Loucy (cell line): Measurements from ENCODE around the gene PRDM5.

Experiments
- H2AFZ ChIP-seq: fragments of 200-600 bp; sonication (generic); 2 replicates; pipeline ENCODE4 v1.6.0; 2016; ENCODE audit warnings: antibody characterized with exemption, mild to moderate bottlenecking, low read length, moderate library complexity
- H3F3A ChIP-seq: fragments of 200-600 bp; 2 replicates; pipeline ENCODE4 v1.6.0; 2016; ENCODE audit warnings: antibody characterized with exemption, low read depth, mild to moderate bottlenecking
- H3K27me3 ChIP-seq: fragments of 200-600 bp; sonication (generic); 2 replicates; pipeline ENCODE4 v1.6.1; 2014; ENCODE audit warnings: low read length, mild to moderate bottlenecking; ENCODE audit not compliant: insufficient read depth, poor library complexity, severe bottlenecking
- H3K36me3 ChIP-seq: fragments of 200-600 bp; sonication (generic); 2 replicates; pipeline ENCODE4 v1.6.1; 2016; ENCODE audit warnings: low read length; ENCODE audit not compliant: insufficient read depth
- H3K4me1 ChIP-seq: fragments of 200-600 bp; sonication (generic); 2 replicates; pipeline ENCODE4 v1.5.1; 2014; ENCODE audit warnings: low read length, mild to moderate bottlenecking; ENCODE audit not compliant: insufficient read depth, poor library complexity, severe bottlenecking
- H3K4me2 ChIP-seq: fragments of 200-600 bp; sonication (generic); 2 replicates; pipeline ENCODE4 v1.6.0; 2014; ENCODE audit warnings: antibody characterized with exemption, low read length, low read depth, mild to moderate bottlenecking; ENCODE audit not compliant: poor library complexity, severe bottlenecking
- H3K4me3 ChIP-seq: fragments of 200-600 bp; sonication (generic); 2 replicates; pipeline ENCODE4 v1.5.1; 2014; ENCODE audit warnings: low read length, mild to moderate bottlenecking, mixed read lengths; ENCODE audit not compliant: poor library complexity, severe bottlenecking
- H3K79me2 ChIP-seq: fragments of 200-600 bp; sonication (generic); 2 replicates; pipeline ENCODE4 v1.6.1; 2014; ENCODE audit warnings: low read length; ENCODE audit not compliant: insufficient read depth
- H3K9ac ChIP-seq: fragments of 200-600 bp; sonication (generic); 2 replicates; pipeline ENCODE4 v1.6.0; 2014; ENCODE audit warnings: mild to moderate bottlenecking, low read depth, low read length, moderate library complexity; ENCODE audit not compliant: poor library complexity, severe bottlenecking
- H3K9me2 ChIP-seq: fragments of 200-600 bp; sonication (generic); replicated peaks from 2 replicates; pipeline ENCODE4 v1.6.1; 2016; ENCODE audit warnings: low read depth, low read length, mixed read lengths
- H3K9me3 ChIP-seq: fragments of 200-600 bp; sonication (generic); 2 replicates; pipeline ENCODE4 v1.6.1; 2014; ENCODE audit warnings: mild to moderate bottlenecking, antibody characterized with exemption, low read length, low read depth; ENCODE audit not compliant: insufficient read depth
- H4K20me1 ChIP-seq: fragments of 200-600 bp; sonication (generic); 2 replicates; pipeline ENCODE4 v1.6.0; 2014; ENCODE audit warnings: antibody characterized with exemption, low read length, mild to moderate bottlenecking; ENCODE audit not compliant: insufficient read depth, poor library complexity, severe bottlenecking
- CTCF ChIP-seq: fragments of 200-600 bp; sonication (generic); conservative IDR thresholded peaks from 2 replicates; pipeline ENCODE4 v1.5.1; 2014; ENCODE audit warnings: mild to moderate bottlenecking, antibody characterized with exemption, low read length
- EZH2phosphoT487 ChIP-seq: fragments of 200-600 bp; IDR thresholded peaks from 2 replicates; pipeline ENCODE4 v1.6.1; 2018; ENCODE audit warnings: antibody characterized with exemption, mild to moderate bottlenecking, moderate library complexity, borderline replicate concordance

PRDM5 gene

DNA sequence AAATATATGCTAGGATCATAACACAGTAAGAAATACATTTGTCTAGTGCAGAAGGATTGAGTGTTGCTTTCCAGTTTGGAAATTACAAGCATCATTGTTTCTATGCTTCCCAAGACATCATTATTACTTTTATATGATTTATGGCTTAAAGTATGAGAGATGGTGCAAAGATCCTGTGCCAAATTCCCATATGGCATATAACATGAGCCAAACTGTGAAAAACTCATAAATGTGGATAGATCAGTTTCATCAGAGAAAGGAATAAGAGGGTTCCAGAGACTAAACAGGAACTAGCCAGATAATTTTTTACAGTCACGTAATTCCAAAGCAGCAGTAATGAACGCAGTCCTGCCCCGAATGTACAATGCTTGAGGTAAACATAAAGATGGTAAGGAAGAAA, 126.3 kb downstream of the PRDM5 start:
- Histone ChIP-seq H3K9ac (no peak overlapping the region), H3K4me2 (no peak overlapping the region), H3K4me1 (no peaks in the 10 kb centered on the region), H3K9me2 (no peaks in the 10 kb centered on the region), H2AFZ (no peak overlapping the region), H3K9me3 (no peaks in the 10 kb centered on the region), H3F3A (no peaks in the 10 kb centered on the region), H3K27me3 (no peaks in the 10 kb centered on the region), H4K20me1 (no peaks in the 10 kb centered on the region), H3K4me3 (no peak overlapping the region), H3K36me3 (no peaks in the 10 kb centered on the region), H3K79me2 (no peaks in the 10 kb centered on the region)
- TF ChIP-seq EZH2phosphoT487 (no peak), CTCF (no peak)

- H2AFZ ChIP-seq: no peak overlapping the region
- no peaks in the 10 kb centered on the region for H3K27me3 ChIP-seq
- H3K4me2 ChIP-seq: no peak overlapping the region
- H3K9ac ChIP-seq: no peak overlapping the region
- no peak overlapping the region for H3K4me3 ChIP-seq
- no peaks in the 10 kb centered on the region for H3K9me3 ChIP-seq
- no peaks in the 10 kb centered on the region; the same call in 1 of the 2 replicates for H3K9me2 ChIP-seq
- no peaks in the 10 kb centered on the region for H3K79me2 ChIP-seq
- no peaks in the 10 kb centered on the region for H3F3A ChIP-seq
- TF ChIP-seq CTCF: no peak
- no peak for TF ChIP-seq EZH2phosphoT487
- H4K20me1 ChIP-seq: no peaks in the 10 kb centered on the region
- H3K36me3 ChIP-seq: no peaks in the 10 kb centered on the region
- H3K4me1 ChIP-seq: no peaks in the 10 kb centered on the region
These were observed 137.3 kb downstream of the PRDM5 start for GRCh38 chr4:120785202-120785601.

GRCh38 chr4:120777459-120777858, 145.1 kb downstream of the PRDM5 start:
- Histone ChIP-seq H3K9me3 (no peaks in the 10 kb centered on the region), H4K20me1 (no peaks in the 10 kb centered on the region), H2AFZ (no peak overlapping the region), H3K4me1 (no peaks in the 10 kb centered on the region), H3K36me3 (no peaks in the 10 kb centered on the region), H3K4me2 (no peak overlapping the region), H3K79me2 (no peaks in the 10 kb centered on the region), H3F3A (no peaks in the 10 kb centered on the region), H3K9ac (no peak overlapping the region), H3K4me3 (no peak overlapping the region), H3K27me3 (no peaks in the 10 kb centered on the region), H3K9me2 (no peaks in the 10 kb centered on the region)
- TF ChIP-seq EZH2phosphoT487 (no peak), CTCF (no peak)
